Measurements from ENCODE around the gene CST4.
"Not testable (repeated sequence)": the region's sequence is repeated elsewhere in the genome, so short reads cannot be mapped to it uniquely, and the experiment has no call there.

The CST4 gene

GRCh38 chr20:23688684-23689398, at the start of gene CST4:
Gene CST4 (minus strand): TSS chr20:23689038. CDS start chr20:23688969, 69 bp downstream.
- DNase-seq (ENCODE audit: low read depth in 2 of 2): not testable (repeated sequence)

- DNase-seq (ENCODE audit: low read depth in 2 of 2): not testable (repeated sequence)
Observed at GRCh38 chr20:23735391-23735790, 46.6 kb upstream of the CST4 start.

GRCh38 chr20:23734949-23735348, 46.1 kb upstream of the CST4 start:
- not testable (repeated sequence) for DNase-seq (ENCODE audit: low read depth in 2 of 2)

GRCh38 chr20:23734440-23734839, 45.6 kb upstream of the CST4 start:
- not testable (repeated sequence) for DNase-seq (ENCODE audit: low read depth in 2 of 2)

- DNase-seq (ENCODE audit: low read depth in 2 of 2): no peak
Observed at GRCh38 chr20:23727016-23727415, 38.2 kb upstream of the CST4 start.

- DNase-seq (ENCODE audit: low read depth in 2 of 2): no peak
Observed at GRCh38 chr20:23725102-23725501, 36.3 kb upstream of the CST4 start.

GRCh38 chr20:23723659-23724307, 34.9 kb upstream of the CST4 start:
- peak in 1 of 2 donors; percentile 16 for DNase-seq (ENCODE audit: low read depth in 2 of 2)

GRCh38 chr20:23722851-23723250, 34.0 kb upstream of the CST4 start:
- not testable (repeated sequence) for DNase-seq (ENCODE audit: low read depth in 2 of 2)

- no peak for DNase-seq (ENCODE audit: low read depth in 2 of 2)
Observed at GRCh38 chr20:23721962-23722361, 33.1 kb upstream of the CST4 start.

- not testable (repeated sequence) for DNase-seq (ENCODE audit: low read depth in 2 of 2)
Observed at GRCh38 chr20:23719351-23719750, 30.5 kb upstream of the CST4 start.

GRCh38 chr20:23711778-23712177, 22.9 kb upstream of the CST4 start:
- not testable (repeated sequence) for DNase-seq (ENCODE audit: low read depth in 2 of 2)

- DNase-seq (ENCODE audit: low read depth in 2 of 2): no peak
Observed at GRCh38 chr20:23710771-23711170, 21.9 kb upstream of the CST4 start.

- no peak for DNase-seq (ENCODE audit: low read depth in 2 of 2)
Observed at GRCh38 chr20:23705895-23706294, 17.1 kb upstream of the CST4 start.

- no peak for DNase-seq (ENCODE audit: low read depth in 2 of 2)
Observed at GRCh38 chr20:23702021-23702420, 13.2 kb upstream of the CST4 start.

- no peak for DNase-seq (ENCODE audit: low read depth in 2 of 2)
Observed at GRCh38 chr20:23700931-23701330, 12.1 kb upstream of the CST4 start.

GRCh38 chr20:23697947-23698346, 9.1 kb upstream of the CST4 start:
- DNase-seq (ENCODE audit: low read depth in 2 of 2): no peak

GRCh38 chr20:23695068-23695395, 6.2 kb upstream of the CST4 start:
- DNase-seq (ENCODE audit: low read depth in 2 of 2): not testable (repeated sequence)

- DNase-seq (ENCODE audit: low read depth in 2 of 2): not testable (repeated sequence)
Observed at GRCh38 chr20:23694178-23695067, 5.6 kb upstream of the CST4 start.

- DNase-seq (ENCODE audit: low read depth in 2 of 2): not testable (repeated sequence)
Observed at GRCh38 chr20:23692725-23693619, 4.1 kb upstream of the CST4 start.

- no peak for DNase-seq (ENCODE audit: low read depth in 2 of 2)
Observed at GRCh38 chr20:23691675-23692074, 2.8 kb upstream of the CST4 start.

- no peak for DNase-seq (ENCODE audit: low read depth in 2 of 2)
Observed at GRCh38 chr20:23690581-23690980, 1.7 kb upstream of the CST4 start.

GRCh38 chr20:23689399-23689690, 507 bp upstream of the CST4 start:
- DNase-seq (ENCODE audit: low read depth in 2 of 2): no peak

Measured in stimulated activated CD4-positive, alpha-beta T cell treated with anti-CD3 and anti-CD28 coated beads, Interleukin-15, amount 100 ng/mL, for 48 hours (primary cell).